BLaER1 treated with 17β-estradiol and CSF1 and Interleukin-3, amounts not matched to agents 10 nM and 100 nM (cell line): ENCODE measurements around the gene FRRS1L.
A peak's percentile ranks its signal among the peaks of the same experiment; 100 is the strongest.

Source experiments
- H3K27ac ChIP-seq, 11 experiments: shearing (Covaris generic); formaldehyde crosslinking; 2 replicates each; pipeline ENCODE4 v1.8.1; 2022
- H3K27me3 ChIP-seq, 11 experiments: shearing (Covaris generic); formaldehyde crosslinking; 2 replicates each; pipeline ENCODE4 v1.8.1; 2022
- H3K36me3 ChIP-seq, 11 experiments: shearing (Covaris generic); formaldehyde crosslinking; 2 replicates each; pipeline ENCODE4 v1.8.1; 2022
- H3K4me1 ChIP-seq, 10 experiments: shearing (Covaris generic); formaldehyde crosslinking; 2 replicates each; pipeline ENCODE4 v1.8.1; 2022
- H3K4me2 ChIP-seq, 11 experiments: shearing (Covaris generic); formaldehyde crosslinking; 2 replicates each; pipeline ENCODE4 v1.8.1; 2022
- H3K4me3 ChIP-seq, 10 experiments: shearing (Covaris generic); formaldehyde crosslinking; 2 replicates each; pipeline ENCODE4 v1.8.1; 2022
- H3K9ac ChIP-seq, 11 experiments: shearing (Covaris generic); formaldehyde crosslinking; 2 replicates each; pipeline ENCODE4 v1.8.1; 2022
- H3K9me3 ChIP-seq, 11 experiments: shearing (Covaris generic); formaldehyde crosslinking; replicated peaks in 1 of 11; 2 replicates each; pipeline ENCODE4 v1.8.1; 2022
- H4K20me1 ChIP-seq, 11 experiments: shearing (Covaris generic); formaldehyde crosslinking; 2 replicates each; pipeline ENCODE4 v1.8.1; 2022
- Cebpa-rat ChIP-seq, 11 experiments: shearing (Covaris generic); IDR thresholded peaks; 2 replicates each; pipeline ENCODE4 v1.8.1; 2022

FRRS1L gene

GRCh38 chr9:109108318-109108717, 58.7 kb downstream of the FRRS1L start:
- H3K9me3 ChIP-seq, result peaks cover 24 to 28% (median 27%) of the 10 kb centered on the region in 11 experiments
- peak overlapping the region in 1 of 11 experiments; percentile 39; a peak in 2 of 22 replicates for H3K9ac ChIP-seq
- peaks cover 24 to 42% (median 28%) of the 10 kb centered on the region in 11 experiments for H3K36me3 ChIP-seq
- H3K27ac ChIP-seq, result peak overlapping the region in 6 of 11 experiments; percentile 21 to 56 (median 44); a peak in 7 of 22 replicates
- H3K4me2 ChIP-seq, result peak overlapping the region; percentile 25 to 74 (median 53); a peak in 20 of 22 replicates
- H3K27me3 ChIP-seq, result no peaks in the 10 kb centered on the region; a peak in 1 of 22 replicates
- H4K20me1 ChIP-seq, result peaks cover 24 to 72% (median 67%) of the 10 kb centered on the region in 11 experiments; a peak in 20 of 22 replicates
- no peak for TF ChIP-seq Cebpa-rat (IDR thresholded peaks at IDR 0.05)
- H3K4me3 ChIP-seq, result no peak overlapping the region
- peaks cover 42 to 73% (median 60%) of the 10 kb centered on the region in 10 experiments for H3K4me1 ChIP-seq

- Histone ChIP-seq H3K36me3 (peaks cover 31 to 49% (median 35%) of the 10 kb centered on the region in 11 experiments), H3K27ac (peak overlapping the region in 5 of 11 experiments; percentile 16 to 56 (median 46); a peak in 7 of 22 replicates), H3K4me1 (peaks cover 44 to 69% (median 55%) of the 10 kb centered on the region in 10 experiments), H3K27me3 (no peaks in the 10 kb centered on the region; a peak in 1 of 22 replicates), H3K9me3 (peaks cover 30 to 35% (median 34%) of the 10 kb centered on the region in 11 experiments), H3K9ac (0 out of 22 replicates have a peak overlapping the region, but pooled peaks of 1 of the 11 experiments have one; percentile 12), H3K4me3 (no peak overlapping the region), H3K4me2 (peak overlapping the region; percentile 25 to 74 (median 53); a peak in 21 of 22 replicates), H4K20me1 (peaks cover 24 to 65% (median 61%) of the 10 kb centered on the region in 11 experiments; a peak in 20 of 22 replicates)
- no peak for TF ChIP-seq Cebpa-rat (IDR thresholded peaks at IDR 0.05)
These were observed 59.4 kb downstream of the FRRS1L start for GRCh38 chr9:109107402-109108240.

GRCh38 chr9:109101810-109102209, 65.2 kb downstream of the FRRS1L start:
- H3K4me2 ChIP-seq, result peak overlapping the region; percentile 25 to 73 (median 58); a peak in 21 of 22 replicates

GRCh38 chr9:109101202-109101595, 65.8 kb downstream of the FRRS1L start:
- Histone ChIP-seq H3K4me1 (peaks cover 21 to 46% (median 32%) of the 10 kb centered on the region in 10 experiments), H3K27ac (peak overlapping the region in 9 of 11 experiments; percentile 1 to 71 (median 54); a peak in 12 of 22 replicates), H3K4me2 (peak overlapping the region in 8 of 11 experiments; percentile 1 to 73 (median 54); a peak in 12 of 22 replicates), H3K4me3 (no peak overlapping the region), H4K20me1 (peaks cover 2 to 39% (median 18%) of the 10 kb centered on the region in 11 experiments; a peak in 12 of 22 replicates), H3K9me3 (peaks cover 30 to 37% (median 35%) of the 10 kb centered on the region in 11 experiments), H3K36me3 (peaks cover 40 to 94% (median 73%) of the 10 kb centered on the region in 11 experiments), H3K27me3 (no peaks in the 10 kb centered on the region; a peak in 1 of 22 replicates), H3K9ac (no peak overlapping the region)
- no peak for TF ChIP-seq Cebpa-rat (IDR thresholded peaks at IDR 0.05)

More at GRCh38 chr9:109101810-109102209, 65.2 kb downstream of the FRRS1L start:
- peak overlapping the region in 10 of 11 experiments; percentile 41 to 71 (median 53); a peak in 19 of 22 replicates for H3K27ac ChIP-seq
- H4K20me1 ChIP-seq, result peaks cover 0 to 40% (median 20%) of the 10 kb centered on the region in 11 experiments; a peak in 14 of 22 replicates
- H3K4me3 ChIP-seq, result no peak overlapping the region
- H3K36me3 ChIP-seq, result peaks cover 40 to 94% (median 73%) of the 10 kb centered on the region in 11 experiments
- no peak for TF ChIP-seq Cebpa-rat (IDR thresholded peaks at IDR 0.05)
- peaks cover 22 to 52% (median 35%) of the 10 kb centered on the region in 10 experiments for H3K4me1 ChIP-seq
- peak overlapping the region in 5 of 11 experiments; percentile 1 to 43 (median 23); a peak in 4 of 22 replicates for H3K9ac ChIP-seq
- H3K27me3 ChIP-seq, result no peaks in the 10 kb centered on the region; a peak in 1 of 22 replicates
- H3K9me3 ChIP-seq, result peaks cover 30 to 37% (median 35%) of the 10 kb centered on the region in 11 experiments

GRCh38 chr9:109100543-109101201, 66.4 kb downstream of the FRRS1L start:
- peaks cover 29 to 33% (median 31%) of the 10 kb centered on the region in 11 experiments for H3K9me3 ChIP-seq
- H3K36me3 ChIP-seq, result peaks cover 38 to 94% (median 74%) of the 10 kb centered on the region in 11 experiments
- H3K9ac ChIP-seq, result no peak overlapping the region
- peak overlapping the region in 8 of 11 experiments; percentile 1 to 71 (median 53); a peak in 10 of 22 replicates for H3K27ac ChIP-seq
- no peaks in the 10 kb centered on the region; a peak in 1 of 22 replicates for H3K27me3 ChIP-seq
- H4K20me1 ChIP-seq, result peaks cover 6 to 44% (median 18%) of the 10 kb centered on the region in 11 experiments; a peak in 12 of 22 replicates
- H3K4me2 ChIP-seq, result peak overlapping the region in 7 of 11 experiments; percentile 1 to 73 (median 58); a peak in 9 of 22 replicates
- peaks cover 21 to 44% (median 32%) of the 10 kb centered on the region in 10 experiments for H3K4me1 ChIP-seq
- no peak for TF ChIP-seq Cebpa-rat (IDR thresholded peaks at IDR 0.05)
- no peak overlapping the region for H3K4me3 ChIP-seq

- no peak for TF ChIP-seq Cebpa-rat (IDR thresholded peaks at IDR 0.05)
These were observed 68.1 kb downstream of the FRRS1L start for GRCh38 chr9:109098960-109099308.

GRCh38 chr9:109098171-109098959, 68.7 kb downstream of the FRRS1L start:
- no peak overlapping the region for H3K4me3 ChIP-seq
- H4K20me1 ChIP-seq, result peaks cover 8 to 62% (median 27%) of the 10 kb centered on the region in 11 experiments; a peak in 19 of 22 replicates
- TF ChIP-seq Cebpa-rat (IDR thresholded peaks at IDR 0.05), result no peak
- peaks cover 6 to 10% (median 8%) of the 10 kb centered on the region in 11 experiments for H3K9me3 ChIP-seq
- H3K4me2 ChIP-seq, result peak overlapping the region; percentile 1 to 39 (median 15); a peak in 14 of 22 replicates
- peaks cover 21 to 44% (median 32%) of the 10 kb centered on the region in 10 experiments for H3K4me1 ChIP-seq
- no peaks in the 10 kb centered on the region for H3K27me3 ChIP-seq
- H3K36me3 ChIP-seq, result peaks cover 35 to 94% (median 74%) of the 10 kb centered on the region in 11 experiments
- H3K27ac ChIP-seq, result peak overlapping the region in 6 of 11 experiments; percentile 0 to 50 (median 21); a peak in 6 of 22 replicates
- H3K9ac ChIP-seq, result no peak overlapping the region

More at GRCh38 chr9:109098960-109099308, 68.1 kb downstream of the FRRS1L start:
- Histone ChIP-seq H3K36me3 (peaks cover 35 to 94% (median 74%) of the 10 kb centered on the region in 11 experiments), H3K27me3 (no peaks in the 10 kb centered on the region; a peak in 1 of 22 replicates), H3K4me2 (peak overlapping the region; percentile 1 to 39 (median 15); a peak in 9 of 22 replicates), H3K4me3 (no peak overlapping the region), H3K9me3 (peaks cover 12 to 16% (median 14%) of the 10 kb centered on the region in 11 experiments), H3K9ac (no peak overlapping the region), H3K27ac (peak overlapping the region in 2 of 11 experiments; percentile 0 to 47; a peak in 2 of 22 replicates), H3K4me1 (peaks cover 21 to 44% (median 32%) of the 10 kb centered on the region in 10 experiments), H4K20me1 (peaks cover 8 to 56% (median 25%) of the 10 kb centered on the region in 11 experiments; a peak in 18 of 22 replicates)
